HG02852 (cell line): ENCODE results near the gene FREM2.

ENCODE experiments used
- ATAC-seq: cut with Tn5 transposase; IDR thresholded peaks from one replicate; pipeline ENCODE4 v1.9.1; 2021; ENCODE audit warnings: mild to moderate bottlenecking, moderate library complexity; ENCODE audit not compliant: unreplicated experiment

FREM2 gene

GRCh38 chr13:38686577-38687245 lies at the start of gene FREM2:
TSS of gene FREM2 (plus strand) at chr13:38687077. CDS start at chr13:38687345, 268 bp downstream.
- ATAC-seq = no peak

- ATAC-seq = no peak
Observed at GRCh38 chr13:38637576-38637975, 49.3 kb upstream of the FREM2 start.

DNA sequence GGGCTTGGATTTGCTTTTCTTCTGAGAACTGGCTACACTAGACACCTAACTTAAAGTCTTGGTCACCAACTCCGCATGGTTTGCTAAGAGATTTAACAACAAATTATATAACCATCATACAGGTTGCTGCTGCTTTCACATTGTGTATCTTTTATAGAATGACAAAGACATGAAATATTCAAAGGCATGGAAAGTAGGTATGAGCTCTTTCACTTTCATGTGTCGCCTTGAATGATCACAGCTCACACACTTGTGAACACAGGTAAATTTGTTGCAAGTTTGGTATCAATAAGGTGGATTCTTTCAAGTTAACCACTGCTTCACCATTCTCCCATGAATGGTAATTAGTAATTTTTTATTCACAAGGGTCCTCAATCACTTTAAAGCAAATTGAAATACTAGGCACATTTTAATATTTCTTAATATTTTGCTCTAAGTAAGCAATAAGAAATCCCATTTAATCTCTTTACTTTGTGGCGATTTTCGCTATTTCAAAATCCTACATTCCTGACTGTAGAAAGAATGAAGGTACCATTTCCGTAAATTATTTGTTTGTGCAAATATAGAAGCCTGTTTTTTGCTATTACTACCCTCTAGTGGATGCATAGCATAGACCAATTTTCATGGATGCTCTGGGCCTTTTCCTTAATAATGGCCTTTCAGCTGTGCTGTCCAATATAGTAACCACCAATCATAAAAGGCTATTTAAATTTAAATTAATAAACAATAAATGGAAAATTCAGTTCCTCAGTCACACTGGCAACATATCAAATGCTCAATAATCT lies 45.5 kb upstream of the FREM2 start:
- ATAC-seq = no peak

DNA sequence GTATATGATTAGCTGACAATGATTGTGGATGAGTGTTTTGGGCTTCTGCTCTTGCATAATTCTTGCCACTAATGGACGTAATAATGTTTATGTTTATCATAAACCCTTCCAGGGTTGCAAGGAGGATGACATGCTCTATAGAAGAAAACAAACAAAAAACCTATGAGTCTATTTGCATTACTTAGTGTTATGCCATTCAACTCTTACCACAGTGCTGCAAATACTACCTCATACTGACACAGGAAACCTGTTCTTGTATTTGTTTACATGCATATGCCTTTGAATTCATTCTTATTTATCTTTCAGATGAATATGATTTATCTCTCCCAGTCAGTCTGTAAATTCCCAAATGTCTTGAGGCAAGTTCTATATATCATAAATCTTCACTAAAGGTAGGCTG lies 39.6 kb upstream of the FREM2 start:
- no peak for ATAC-seq

- no peak for ATAC-seq
Observed at GRCh38 chr13:38648912-38649311, 38.0 kb upstream of the FREM2 start.

GRCh38 chr13:38656699-38657098 lies 30.2 kb upstream of the FREM2 start:
- no peak for ATAC-seq

- no peak for ATAC-seq
Observed at GRCh38 chr13:38657191-38657590, 29.7 kb upstream of the FREM2 start.

- no peak for ATAC-seq
Observed at GRCh38 chr13:38658906-38659305, 28.0 kb upstream of the FREM2 start.

DNA sequence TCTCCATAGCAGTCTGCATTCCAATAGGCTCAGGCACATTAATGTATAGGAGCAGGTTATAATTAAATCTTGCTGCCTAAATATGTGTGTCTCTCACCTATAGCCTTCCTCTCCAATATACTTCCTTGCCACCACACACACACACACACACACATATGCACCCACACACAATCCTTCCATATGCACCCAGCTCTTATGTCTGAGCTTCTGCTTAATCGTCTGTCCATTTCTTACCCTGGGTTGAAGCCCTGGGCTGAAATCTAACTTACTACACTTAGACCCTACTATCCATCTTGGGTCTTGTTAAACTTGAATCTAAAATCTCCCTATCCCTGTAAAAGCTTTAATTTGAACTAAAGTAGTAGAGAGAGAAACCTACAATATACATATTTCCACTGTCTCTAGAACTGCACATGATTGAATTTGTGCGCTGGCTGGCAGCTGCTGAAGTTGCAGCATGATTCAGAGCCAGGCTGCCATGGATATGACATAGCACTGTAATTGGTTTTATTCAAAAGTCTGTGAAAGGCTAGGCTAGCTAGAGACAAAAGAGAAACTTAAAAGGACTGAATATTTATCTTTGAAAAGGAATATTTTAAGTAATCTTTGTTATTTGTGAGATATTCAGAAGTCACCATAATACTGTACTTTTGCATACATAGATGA lies 25.7 kb upstream of the FREM2 start:
- no peak for ATAC-seq

GRCh38 chr13:38662362-38662761 lies 24.5 kb upstream of the FREM2 start:
- ATAC-seq = no peak

GRCh38 chr13:38664906-38665305 lies 22.0 kb upstream of the FREM2 start:
- ATAC-seq = no peak

DNA sequence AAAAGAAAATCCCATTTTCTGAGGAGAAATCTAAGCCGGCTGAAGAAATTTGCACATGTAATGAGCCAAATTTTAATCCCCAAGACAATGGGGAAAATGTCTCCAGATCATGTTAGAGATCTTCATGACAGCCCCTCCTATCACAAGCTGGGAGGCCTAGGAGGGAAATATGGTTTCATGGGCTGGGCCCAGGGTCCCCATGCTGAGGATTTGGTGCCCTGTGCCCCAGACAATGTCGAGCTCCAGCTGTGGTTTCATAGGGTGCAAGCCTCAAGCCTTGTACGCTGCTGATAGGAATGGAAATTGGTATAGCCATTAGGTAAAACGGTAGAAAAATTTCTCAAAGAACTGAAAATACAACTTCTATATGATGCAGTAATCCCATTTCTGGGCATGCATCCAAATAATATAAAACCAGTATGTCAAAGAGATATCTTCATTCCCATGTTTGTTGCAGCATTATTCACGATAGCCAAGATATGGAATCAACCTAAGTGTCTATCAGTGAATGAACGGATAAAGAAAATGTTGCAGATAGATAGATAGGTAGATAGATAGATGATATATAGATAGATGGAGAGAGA lies 19.3 kb upstream of the FREM2 start:
- ATAC-seq = no peak

DNA sequence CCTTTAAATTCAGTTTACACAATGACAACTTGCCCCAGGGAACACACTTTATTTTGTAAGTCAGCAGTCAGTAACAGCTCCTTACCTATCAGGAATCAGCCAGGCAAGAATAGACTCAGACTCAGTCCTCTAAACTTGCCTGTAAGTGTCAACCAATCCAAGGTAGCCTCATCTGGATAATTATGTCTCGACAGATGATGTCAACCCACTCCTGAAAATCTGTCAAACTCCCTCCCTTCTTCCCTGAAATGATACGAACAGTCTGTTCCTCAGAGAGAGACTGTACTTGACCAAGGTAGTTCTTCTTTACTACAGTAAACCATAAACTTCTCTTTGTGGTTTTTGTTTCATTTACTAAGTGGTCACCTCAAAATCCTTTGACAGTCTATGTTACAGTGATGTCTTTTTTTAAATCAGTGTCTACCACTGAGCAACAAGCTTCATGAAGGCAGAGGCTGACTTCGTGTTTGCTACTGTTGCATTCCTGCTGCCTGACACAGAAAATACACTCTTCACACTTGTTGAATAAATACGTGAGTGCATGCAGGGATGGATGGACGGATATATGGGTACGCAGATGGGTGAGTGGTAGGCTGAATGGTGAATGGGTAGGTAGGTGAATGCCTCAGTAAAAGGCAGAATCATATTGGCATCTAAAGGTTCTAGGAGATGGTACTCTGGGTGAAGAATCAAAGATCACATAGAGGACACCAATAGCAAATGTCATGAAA lies 17.5 kb upstream of the FREM2 start:
- ATAC-seq = no peak

DNA sequence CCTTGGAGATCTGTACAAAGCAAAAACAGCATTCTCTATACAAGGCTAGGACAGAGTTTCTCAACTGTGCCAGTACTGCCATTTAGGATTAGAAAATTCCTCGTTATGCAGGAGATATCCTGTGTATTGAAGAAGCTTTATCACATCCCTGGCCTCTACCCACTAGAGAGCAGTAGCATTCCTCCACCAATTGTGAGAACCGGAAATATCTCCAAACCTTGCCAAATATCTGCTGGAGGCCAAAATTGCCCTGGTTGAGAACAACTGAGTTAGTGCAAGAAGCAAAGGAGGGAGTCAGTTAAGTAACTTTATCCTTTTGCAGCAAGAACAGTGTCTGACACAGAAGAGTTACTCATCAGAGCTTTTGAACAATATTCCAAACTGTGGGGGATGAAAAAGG lies 16.2 kb upstream of the FREM2 start:
- ATAC-seq = no peak

DNA sequence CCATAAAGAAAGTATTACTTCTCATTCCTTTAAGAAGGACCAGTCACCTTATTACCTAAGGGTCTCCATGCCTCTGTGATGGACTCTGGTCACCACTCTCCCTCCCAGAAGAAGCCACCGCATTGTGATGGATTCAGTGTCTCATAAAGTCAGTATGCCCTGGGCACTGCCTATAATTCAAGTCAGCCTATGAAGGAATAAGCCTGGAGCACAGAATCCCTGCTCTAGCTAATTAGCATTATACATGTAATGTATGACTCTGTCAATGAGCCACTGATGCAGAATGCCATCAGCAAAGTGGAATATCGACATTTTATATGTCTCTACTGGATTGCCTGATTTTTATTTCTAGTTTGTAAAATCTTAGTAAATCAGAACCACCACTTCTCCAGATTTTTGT lies 14.9 kb upstream of the FREM2 start:
- ATAC-seq = no peak

GRCh38 chr13:38674208-38674607 lies 12.7 kb upstream of the FREM2 start:
- no peak for ATAC-seq

GRCh38 chr13:38680912-38681311 lies 6.0 kb upstream of the FREM2 start:
- no peak for ATAC-seq

DNA sequence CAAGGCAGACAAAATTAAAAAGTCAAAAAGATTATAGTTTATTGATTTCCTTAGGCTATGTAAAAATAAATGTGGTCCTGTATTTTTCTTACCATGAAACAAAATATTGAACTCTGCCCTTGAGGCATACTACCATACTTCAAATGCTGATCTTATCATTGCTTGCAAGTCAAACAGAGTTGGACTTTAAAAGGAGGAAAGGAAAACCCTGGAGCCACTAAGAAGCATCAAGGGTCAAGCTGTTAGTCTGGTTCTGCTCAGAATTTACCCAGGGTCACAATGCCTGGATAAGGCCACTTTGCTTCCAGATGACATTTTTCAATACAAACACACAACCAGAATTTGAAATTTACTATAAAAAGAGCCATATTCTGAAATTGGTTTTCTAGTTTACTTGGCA lies 2.2 kb upstream of the FREM2 start:
- ATAC-seq = no peak

DNA sequence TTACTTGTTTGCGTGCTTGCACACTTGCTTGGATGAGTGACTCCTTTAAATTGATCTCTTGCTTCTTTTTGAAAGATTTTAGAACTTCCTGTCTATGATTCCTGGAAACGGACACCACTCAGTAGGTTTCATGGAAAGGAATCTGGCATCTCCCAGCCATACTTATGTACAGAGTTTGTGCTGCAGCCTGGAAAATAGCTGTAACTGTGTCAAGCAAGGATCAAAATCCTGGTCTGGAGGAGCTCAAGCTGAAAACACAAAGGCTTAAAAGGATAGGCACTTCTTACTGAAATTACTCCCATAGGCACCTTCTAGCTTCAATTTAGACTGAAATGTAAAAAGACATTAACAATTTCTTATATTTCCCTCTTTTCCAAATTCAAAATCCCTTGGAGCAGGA lies 1.4 kb upstream of the FREM2 start:
- no peak for ATAC-seq

DNA sequence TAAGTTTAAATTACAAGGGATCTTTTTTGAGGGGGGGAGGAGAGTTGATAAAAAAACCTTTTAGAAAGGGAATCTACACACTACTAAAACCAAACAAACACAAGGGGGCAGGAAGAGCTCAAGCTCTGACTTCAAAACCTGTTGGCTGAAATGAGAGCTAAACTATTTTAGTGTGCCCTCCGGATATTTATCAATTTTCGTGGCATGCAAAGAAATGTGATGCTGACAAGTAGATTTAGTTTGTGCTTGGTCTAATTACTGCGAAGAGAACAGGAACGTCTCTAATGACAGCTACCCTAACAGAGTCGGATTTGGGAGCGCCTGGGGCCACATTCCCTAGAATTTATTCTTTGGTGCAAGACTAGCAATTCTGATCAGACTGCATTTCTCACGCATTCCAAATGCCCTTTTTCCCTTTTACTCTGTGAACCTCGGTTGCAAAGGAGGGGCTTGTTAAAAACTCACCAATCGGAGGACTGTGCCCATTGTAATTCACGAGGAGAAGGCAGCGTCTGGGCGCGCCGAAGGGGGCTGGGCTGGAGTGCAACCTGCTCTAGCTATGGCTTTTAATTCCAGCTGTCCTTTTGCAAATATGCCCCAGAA lies 802 bp upstream of the FREM2 start:
- no peak for ATAC-seq
